Femur (tissue), 1 donor: ENCODE measurements around the gene FANCC.

Experiments
- DNase-seq: peaks from one replicate; pipeline ENCODE4 v3.0.0-alpha.2; 2017

Gene FANCC

GRCh38 chr9:95112436-95113280 lies 204.9 kb downstream of the FANCC start:
- DNase-seq, result no peak

GRCh38 chr9:95111716-95112115 lies 205.8 kb downstream of the FANCC start:
- DNase-seq, result no peak

GRCh38 chr9:95110921-95111525 lies 206.5 kb downstream of the FANCC start:
- DNase-seq, result no peak

GRCh38 chr9:95109456-95109855 lies 208.1 kb downstream of the FANCC start:
- DNase-seq, result no peak

GRCh38 chr9:95108777-95109176 lies 208.7 kb downstream of the FANCC start:
- DNase-seq, result no peak

- DNase-seq, result no peak
These were observed 209.5 kb downstream of the FANCC start for GRCh38 chr9:95107976-95108375.

GRCh38 chr9:95107001-95107749 lies 210.3 kb downstream of the FANCC start:
- DNase-seq, result peak; percentile 64

- no peak for DNase-seq
These were observed 211.8 kb downstream of the FANCC start for GRCh38 chr9:95105519-95106287.

- DNase-seq, result no peak
These were observed 212.5 kb downstream of the FANCC start for GRCh38 chr9:95104980-95105379.

GRCh38 chr9:95104581-95104960 lies 212.9 kb downstream of the FANCC start:
- DNase-seq, result no peak

- no peak for DNase-seq
These were observed 213.5 kb downstream of the FANCC start for GRCh38 chr9:95103871-95104580.

GRCh38 chr9:95103281-95103771 lies 214.2 kb downstream of the FANCC start:
- no peak for DNase-seq

- DNase-seq, result no peak
These were observed 214.9 kb downstream of the FANCC start for GRCh38 chr9:95102572-95102971.

- no peak for DNase-seq
These were observed 215.5 kb downstream of the FANCC start for GRCh38 chr9:95102001-95102433.

GRCh38 chr9:95101326-95101725 lies 216.2 kb downstream of the FANCC start:
- DNase-seq, result no peak

GRCh38 chr9:95100071-95100627 lies 217.4 kb downstream of the FANCC start:
- no peak for DNase-seq

GRCh38 chr9:95099321-95100070 lies 218.0 kb downstream of the FANCC start:
- no peak for DNase-seq

- DNase-seq, result no peak
These were observed 219.1 kb downstream of the FANCC start for GRCh38 chr9:95098391-95098921.

GRCh38 chr9:95097279-95097678 lies 220.2 kb downstream of the FANCC start:
- DNase-seq, result no peak

GRCh38 chr9:95096807-95097206 lies 220.7 kb downstream of the FANCC start:
- no peak for DNase-seq

GRCh38 chr9:95096381-95096780 lies 221.1 kb downstream of the FANCC start:
- no peak for DNase-seq
